Activated CD8-positive, alpha-beta memory T cell treated with anti-CD3 and anti-CD28 coated beads, Interleukin-2, amount 50 U/mL, for 24 hours (primary cell): ENCODE data around the gene MAGEF1.

ENCODE experiments used
- DNase-seq: peaks from one replicate; pipeline ENCODE4 v3.0.0-alpha.2; 2020; ENCODE audit errors: extremely low read depth

Gene MAGEF1

GRCh38 chr3:184670091-184670602 lies 41.7 kb downstream of the MAGEF1 start:
- DNase-seq, result no peak

- DNase-seq, result no peak
Observed at GRCh38 chr3:184669578-184669977, 42.3 kb downstream of the MAGEF1 start.

GRCh38 chr3:184666442-184666841 lies 45.4 kb downstream of the MAGEF1 start:
- DNase-seq, result no peak

GRCh38 chr3:184665101-184665500 lies 46.8 kb downstream of the MAGEF1 start:
- no peak for DNase-seq

GRCh38 chr3:184663756-184664155 lies 48.1 kb downstream of the MAGEF1 start:
- no peak for DNase-seq

GRCh38 chr3:184663356-184663755 lies 48.5 kb downstream of the MAGEF1 start:
- no peak for DNase-seq

- DNase-seq, result no peak
Observed at GRCh38 chr3:184662187-184662586, 49.7 kb downstream of the MAGEF1 start.

- DNase-seq, result no peak
Observed at GRCh38 chr3:184660931-184661330, 50.9 kb downstream of the MAGEF1 start.
